Measurements from ENCODE around the gene SUPT4H1. TPM values are rescaled to one million over a fixed set of nuclear protein-coding genes. Genes with fewer than 3 reads are reported as not detected.

SUPT4H1 gene
- total and polyA plus RNA-seq, 2 of the 4 experiments (the other 2 are of a cell fraction) = 51.6 to 129 TPM

DNA sequence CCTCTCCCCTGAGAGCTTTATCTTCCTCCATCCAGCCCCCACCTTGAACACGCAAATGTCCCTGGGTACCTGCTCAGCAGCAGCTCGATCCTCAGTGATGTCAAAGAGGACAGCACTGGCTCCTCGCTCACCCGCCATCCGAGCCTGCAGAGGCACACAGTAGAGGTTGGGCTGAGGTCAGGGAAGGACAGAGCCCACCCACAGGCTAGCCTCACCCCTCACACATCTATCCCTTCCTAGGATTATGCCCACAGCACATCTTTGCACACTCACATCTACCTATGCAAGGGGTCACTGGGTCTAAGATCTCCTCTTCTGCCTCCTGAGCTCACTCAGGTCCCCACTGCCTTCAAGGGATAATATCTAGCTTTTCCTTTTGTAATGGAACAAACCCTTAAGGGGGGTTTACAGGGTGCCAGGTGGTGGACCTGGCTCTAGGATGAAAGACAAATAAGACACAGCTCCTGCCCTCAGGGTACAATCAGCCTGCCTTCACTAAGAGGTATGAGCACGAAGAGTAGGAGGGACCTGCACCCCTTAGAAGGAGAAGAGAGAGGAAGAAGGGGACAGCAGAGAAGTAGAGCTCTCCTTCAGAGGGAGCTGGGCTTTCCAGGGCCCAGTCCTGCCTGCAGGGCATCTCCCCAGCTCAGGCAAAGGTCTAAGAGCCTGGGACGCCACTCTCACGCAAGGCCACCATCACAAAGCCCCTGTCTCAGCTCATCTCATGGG is 11.6 kb upstream of the SUPT4H1 start:
- Histone ChIP-seq H3K4me1 (ENCODE audit: control insufficient read depth, insufficient read depth, low read length) (no peaks in the 10 kb centered on the region), H3K9ac (ENCODE audit: low read depth, low read length) (no peak overlapping the region), H3K4me2 (ENCODE audit: low read depth, low read length) (no peak overlapping the region), H3K9me1 (ENCODE audit: insufficient read depth, low read length) (no peaks in the 10 kb centered on the region), H3K9me3 (ENCODE audit: control insufficient read depth, insufficient read depth, low read length) (no peaks in the 10 kb centered on the region), H2AK9ac (replicated peaks; ENCODE audit: low read depth, low read length, poor library complexity) (no peak overlapping the region), H3K36me3 (ENCODE audit: control insufficient read depth, insufficient read depth, low read length) (no peaks in the 10 kb centered on the region), H2BK20ac (ENCODE audit: low read depth, low read length) (no peak overlapping the region), H3K56ac (ENCODE audit: extremely low read depth, insufficient read depth, low read length) (no peak overlapping the region), H2BK120ac (ENCODE audit: low read depth, low read length) (no peak overlapping the region), H2BK5ac (ENCODE audit: low read depth, low read length, poor library complexity, severe bottlenecking) (no peak overlapping the region), H3K79me1 (ENCODE audit: low read depth in 1 of 2, low read length in 2 of 2) (no peaks in the 10 kb centered on the region), H3K23ac (ENCODE audit: low read depth, low read length) (no peak overlapping the region), H4K91ac (ENCODE audit: insufficient read depth, low read depth, low read length) (no peak overlapping the region), H3K27ac (ENCODE audit: insufficient read depth, low read length) (no peak overlapping the region), H4K5ac (ENCODE audit: low read depth, low read length) (no peak overlapping the region), H2BK15ac (ENCODE audit: low read depth, low read length) (no peak overlapping the region), H2AK5ac (ENCODE audit: low read depth, low read length) (no peak overlapping the region), H4K20me1 (ENCODE audit: insufficient read depth, low read length) (no peaks in the 10 kb centered on the region), H3K4me3 (ENCODE audit: insufficient read depth, low read depth, low read length) (no peak overlapping the region), H3K18ac (ENCODE audit: low read depth, low read length) (no peak overlapping the region), H4K8ac (ENCODE audit: low read depth in 2 of 2, low read length in 2 of 2) (no peak overlapping the region), H3K4ac (ENCODE audit: low read depth, low read length) (no peak overlapping the region), H3K14ac (replicated peaks; ENCODE audit: low read depth, low read length) (no peak overlapping the region), H3K27me3 (ENCODE audit: control insufficient read depth, insufficient read depth, low read length) (peaks cover 29% of the 10 kb centered on the region), H2AFZ (replicated peaks; ENCODE audit: low read length, poor library complexity) (no peak overlapping the region)
- dilution Hi-C loops (cut with HindIII; ENCODE audit: low sequenced_read_pairs, unreplicated experiment) = no loop called here
- ChIA-PET CTCF (interaction anchor here (0.6 to 1.5 kb wide), 2 partner anchors 54 to 321 kb away, joined by 5 to 9 read pairs; partner anchors contain the start of gene RNF43), POLR2A (ENCODE audit: unreplicated experiment) (interaction anchor here (0.9 kb wide), 1 partner anchor 10 kb away, joined by 3 read pairs; no protein-coding TSS in a partner anchor)
- no TSS peak for BruUV-seq (replicated peaks)
- in situ Hi-C loops (cut with MboI; ENCODE audit: low sequenced_read_pairs) = no loop called here
- no peak for TF ChIP-seq BHLHE40 (IDR thresholded peaks at IDR 0.05; ENCODE audit: low read depth, low read length)
- TF ChIP-seq CHD1 (IDR thresholded peaks at IDR 0.05; ENCODE audit: low read depth, low read length) = no peak
- TF ChIP-seq RFX5 (IDR thresholded peaks at IDR 0.05; ENCODE audit: low read depth, low read length) = no peak
- no peak for TF ChIP-seq FOS (IDR thresholded peaks at IDR 0.05; ENCODE audit: low read depth, low read length)
- TF ChIP-seq, protein P1, sequence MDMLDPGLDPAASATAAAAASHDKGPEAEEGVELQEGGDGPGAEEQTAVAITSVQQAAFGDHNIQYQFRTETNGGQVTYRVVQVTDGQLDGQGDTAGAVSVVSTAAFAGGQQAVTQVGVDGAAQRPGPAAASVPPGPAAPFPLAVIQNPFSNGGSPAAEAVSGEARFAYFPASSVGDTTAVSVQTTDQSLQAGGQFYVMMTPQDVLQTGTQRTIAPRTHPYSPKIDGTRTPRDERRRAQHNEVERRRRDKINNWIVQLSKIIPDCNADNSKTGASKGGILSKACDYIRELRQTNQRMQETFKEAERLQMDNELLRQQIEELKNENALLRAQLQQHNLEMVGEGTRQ (IDR thresholded peaks at IDR 0.05; ENCODE audit: low read depth, low read length) = no peak
- no peak for TF ChIP-seq RCOR1 (IDR thresholded peaks at IDR 0.05; ENCODE audit: insufficient replicate concordance, low read length)
- TF ChIP-seq MAFK (IDR thresholded peaks at IDR 0.05; ENCODE audit: low read depth, low read length) = no peak
- TF ChIP-seq MXI1 (IDR thresholded peaks at IDR 0.05; ENCODE audit: borderline replicate concordance, low read depth, low read length) = no peak
- TF ChIP-seq SMC3 (IDR thresholded peaks at IDR 0.05; ENCODE audit: low read depth, low read length) = no peak
- TF ChIP-seq POLR2A (IDR thresholded peaks at IDR 0.05; ENCODE audit: low read depth, low read length) = no peak
- TF ChIP-seq MAZ (IDR thresholded peaks at IDR 0.05; ENCODE audit: borderline replicate concordance, low read depth, low read length) = no peak
- no peak for TF ChIP-seq NFE2L2 (IDR thresholded peaks at IDR 0.05; ENCODE audit: low read depth, low read length)
- no peak for TF ChIP-seq RAD21 (IDR thresholded peaks at IDR 0.05; ENCODE audit: low read length)
- TF ChIP-seq, protein P2, sequence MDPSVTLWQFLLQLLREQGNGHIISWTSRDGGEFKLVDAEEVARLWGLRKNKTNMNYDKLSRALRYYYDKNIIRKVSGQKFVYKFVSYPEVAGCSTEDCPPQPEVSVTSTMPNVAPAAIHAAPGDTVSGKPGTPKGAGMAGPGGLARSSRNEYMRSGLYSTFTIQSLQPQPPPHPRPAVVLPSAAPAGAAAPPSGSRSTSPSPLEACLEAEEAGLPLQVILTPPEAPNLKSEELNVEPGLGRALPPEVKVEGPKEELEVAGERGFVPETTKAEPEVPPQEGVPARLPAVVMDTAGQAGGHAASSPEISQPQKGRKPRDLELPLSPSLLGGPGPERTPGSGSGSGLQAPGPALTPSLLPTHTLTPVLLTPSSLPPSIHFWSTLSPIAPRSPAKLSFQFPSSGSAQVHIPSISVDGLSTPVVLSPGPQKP (IDR thresholded peaks at IDR 0.05; ENCODE audit: borderline replicate concordance, low read depth, low read length) = no peak
- TF ChIP-seq, protein P3, sequence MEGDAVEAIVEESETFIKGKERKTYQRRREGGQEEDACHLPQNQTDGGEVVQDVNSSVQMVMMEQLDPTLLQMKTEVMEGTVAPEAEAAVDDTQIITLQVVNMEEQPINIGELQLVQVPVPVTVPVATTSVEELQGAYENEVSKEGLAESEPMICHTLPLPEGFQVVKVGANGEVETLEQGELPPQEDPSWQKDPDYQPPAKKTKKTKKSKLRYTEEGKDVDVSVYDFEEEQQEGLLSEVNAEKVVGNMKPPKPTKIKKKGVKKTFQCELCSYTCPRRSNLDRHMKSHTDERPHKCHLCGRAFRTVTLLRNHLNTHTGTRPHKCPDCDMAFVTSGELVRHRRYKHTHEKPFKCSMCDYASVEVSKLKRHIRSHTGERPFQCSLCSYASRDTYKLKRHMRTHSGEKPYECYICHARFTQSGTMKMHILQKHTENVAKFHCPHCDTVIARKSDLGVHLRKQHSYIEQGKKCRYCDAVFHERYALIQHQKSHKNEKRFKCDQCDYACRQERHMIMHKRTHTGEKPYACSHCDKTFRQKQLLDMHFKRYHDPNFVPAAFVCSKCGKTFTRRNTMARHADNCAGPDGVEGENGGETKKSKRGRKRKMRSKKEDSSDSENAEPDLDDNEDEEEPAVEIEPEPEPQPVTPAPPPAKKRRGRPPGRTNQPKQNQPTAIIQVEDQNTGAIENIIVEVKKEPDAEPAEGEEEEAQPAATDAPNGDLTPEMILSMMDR (conservative IDR thresholded peaks at IDR 0.05; ENCODE audit: low read depth, low read length) = no peak
- no peak for TF ChIP-seq CEBPB (IDR thresholded peaks at IDR 0.05; ENCODE audit: low read depth, low read length)
- DNase-seq = no peak
- WGBS, 2 experiments (ENCODE audit: extremely low coverage in 2 of 2, insufficient read length in 1 of 2) = 92% methylated on average over 2 of the region's 8 CpGs; no CpG with 5 or more reads in 1 of the 2 experiments
- intact Hi-C loops (cut with micrococcal nuclease) = no loop called here
- ATAC-seq (ENCODE audit: low read depth) = no peak

Measured in IMR-90 (cell line).